HK-2 (cell line): ENCODE measurements around the gene HOXB8.
A peak's percentile ranks its signal among the peaks of the same experiment; 100 is the strongest.

ENCODE experiments used
- DNase-seq: peaks from one replicate; pipeline ENCODE4 v3.0.0-alpha.2; 2018; ENCODE audit not compliant: unreplicated experiment

The HOXB8 gene

DNA sequence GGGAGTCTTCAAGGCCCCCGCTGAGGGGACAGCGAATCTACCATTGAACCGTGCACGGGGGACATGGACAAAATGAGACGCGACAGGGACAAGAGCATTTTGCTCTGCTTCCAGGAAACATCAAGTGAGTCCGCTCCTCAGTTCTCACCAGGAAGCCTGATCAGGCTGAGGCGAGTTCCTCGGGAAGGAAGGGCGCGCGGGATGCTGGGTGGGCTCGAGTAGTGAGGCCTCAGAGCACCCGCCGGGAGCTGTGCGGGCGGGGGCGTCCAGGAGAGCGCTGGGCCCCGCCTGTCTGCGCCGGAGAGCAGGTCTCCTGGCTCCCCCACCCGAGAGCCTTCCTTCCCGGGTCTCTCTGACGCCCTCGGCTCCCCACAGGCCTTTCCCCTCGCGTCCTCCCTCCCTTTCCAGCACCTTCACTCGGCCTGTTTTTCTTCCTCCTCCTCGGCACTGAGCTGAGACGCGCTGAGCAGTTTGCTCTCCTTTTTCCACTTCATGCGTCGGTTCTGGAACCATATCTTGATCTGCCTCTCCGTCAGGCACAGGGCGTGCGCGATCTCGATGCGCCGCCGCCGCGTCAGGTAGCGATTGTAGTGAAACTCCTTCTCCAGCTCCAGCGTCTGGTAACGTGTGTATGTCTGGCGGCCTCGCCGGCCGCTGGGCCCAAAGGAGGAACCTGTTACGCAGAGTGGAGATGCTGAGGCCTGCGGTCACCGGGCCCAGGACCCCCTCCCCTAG is 18.9 kb downstream of the HOXB8 start:
- no peak for DNase-seq

DNA sequence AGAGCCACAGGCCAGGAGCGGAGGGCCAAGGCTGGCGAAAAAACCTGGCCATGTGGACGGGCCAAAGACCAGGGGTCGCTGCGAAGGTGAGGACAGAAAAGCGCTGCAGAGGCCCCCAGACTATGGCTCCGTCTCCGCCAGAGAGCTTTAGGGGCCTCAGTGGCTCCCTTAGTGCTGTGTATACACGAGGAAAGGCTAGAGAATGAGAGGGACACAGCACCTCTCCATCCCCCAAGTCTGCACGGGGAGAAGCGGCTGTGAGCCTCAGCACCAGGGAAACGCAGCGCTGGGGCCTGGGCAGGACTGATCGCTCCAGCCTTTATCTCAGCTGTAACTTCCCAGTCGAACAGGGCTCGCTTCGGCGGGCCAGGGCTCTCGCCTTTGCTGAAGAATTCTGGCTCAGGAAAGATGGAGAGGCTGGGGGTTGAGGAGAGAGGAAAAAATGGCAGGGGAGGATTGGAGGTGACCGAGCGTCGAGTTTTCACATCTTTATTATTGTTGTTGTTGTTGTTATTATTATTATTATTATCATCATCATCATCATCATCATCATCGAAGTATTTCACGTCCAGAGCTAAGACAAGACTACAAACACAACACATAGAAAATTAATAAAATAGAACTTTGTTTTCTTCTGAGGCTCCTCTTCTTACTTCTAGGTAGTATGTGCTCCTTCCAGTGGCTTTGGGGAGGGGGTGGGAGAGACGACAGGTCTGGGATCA is 19.7 kb downstream of the HOXB8 start:
- no peak for DNase-seq

- no peak for DNase-seq
Measured at GRCh38 chr17:48594538-48595277, 20.4 kb downstream of the HOXB8 start.

DNA sequence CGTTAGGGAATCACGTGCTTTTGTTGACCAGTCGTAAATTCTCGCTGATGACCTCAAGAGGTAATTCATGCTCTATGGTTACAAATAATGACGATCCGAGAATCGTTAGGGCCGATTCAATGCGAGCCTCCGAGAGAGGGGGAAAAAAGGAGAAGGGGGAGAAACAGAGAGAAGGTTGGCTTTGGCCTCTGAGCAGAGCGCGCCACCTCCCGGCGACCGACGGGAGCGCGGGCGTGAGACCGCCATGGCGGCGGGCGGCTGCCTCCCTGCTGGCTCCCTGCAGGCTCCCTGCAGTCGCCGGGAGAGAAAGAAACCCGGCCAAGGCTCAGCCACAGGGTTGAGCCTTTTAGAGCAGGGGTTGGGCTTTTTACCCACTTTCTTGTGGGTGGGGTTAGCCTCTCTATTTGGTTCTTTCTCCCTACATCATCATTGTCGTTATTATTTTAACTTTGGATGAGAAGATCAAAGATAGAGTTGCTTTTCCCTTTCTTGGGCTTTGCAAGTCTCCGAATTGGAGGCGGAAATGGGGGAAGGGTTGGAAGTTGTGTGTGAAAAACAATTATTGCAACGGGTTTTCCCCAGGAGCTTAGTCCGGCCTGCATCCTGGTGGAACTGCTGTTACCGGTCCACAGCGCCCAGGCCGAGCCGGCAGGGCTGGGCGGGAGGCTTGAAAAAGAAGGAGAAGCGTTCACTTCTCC is 21.1 kb downstream of the HOXB8 start:
- DNase-seq = peak; percentile 70

- DNase-seq = no peak
Measured at GRCh38 chr17:48593126-48593829, 21.8 kb downstream of the HOXB8 start, which contains the start of gene HOXB5. Gene HOXB5, minus strand, starts transcription at chr17:48593779. Its CDS starts 97 bp downstream, at chr17:48593682.

DNA sequence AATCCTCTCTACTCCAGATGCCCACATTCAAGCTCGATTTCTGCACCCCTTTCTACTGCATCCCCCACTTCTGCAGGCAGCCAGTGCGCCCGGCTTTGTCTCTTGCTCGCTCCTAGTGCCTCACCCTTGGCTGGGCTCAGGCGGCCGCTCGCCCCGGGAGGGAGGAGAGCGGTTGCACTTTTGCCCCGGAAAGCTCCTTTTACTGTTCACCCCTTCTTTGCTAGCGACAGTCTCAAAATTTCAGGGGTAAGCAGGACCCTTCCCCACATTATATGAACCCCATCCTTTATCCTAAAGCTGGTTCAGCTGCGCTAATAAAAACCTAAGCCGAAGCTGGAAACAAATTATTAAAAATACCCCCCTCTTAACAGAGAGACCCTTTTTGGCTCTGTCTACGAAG is 22.5 kb downstream of the HOXB8 start:
- DNase-seq = no peak

GRCh38 chr17:48592057-48592514 is 23.0 kb downstream of the HOXB8 start:
- DNase-seq = no peak

DNA sequence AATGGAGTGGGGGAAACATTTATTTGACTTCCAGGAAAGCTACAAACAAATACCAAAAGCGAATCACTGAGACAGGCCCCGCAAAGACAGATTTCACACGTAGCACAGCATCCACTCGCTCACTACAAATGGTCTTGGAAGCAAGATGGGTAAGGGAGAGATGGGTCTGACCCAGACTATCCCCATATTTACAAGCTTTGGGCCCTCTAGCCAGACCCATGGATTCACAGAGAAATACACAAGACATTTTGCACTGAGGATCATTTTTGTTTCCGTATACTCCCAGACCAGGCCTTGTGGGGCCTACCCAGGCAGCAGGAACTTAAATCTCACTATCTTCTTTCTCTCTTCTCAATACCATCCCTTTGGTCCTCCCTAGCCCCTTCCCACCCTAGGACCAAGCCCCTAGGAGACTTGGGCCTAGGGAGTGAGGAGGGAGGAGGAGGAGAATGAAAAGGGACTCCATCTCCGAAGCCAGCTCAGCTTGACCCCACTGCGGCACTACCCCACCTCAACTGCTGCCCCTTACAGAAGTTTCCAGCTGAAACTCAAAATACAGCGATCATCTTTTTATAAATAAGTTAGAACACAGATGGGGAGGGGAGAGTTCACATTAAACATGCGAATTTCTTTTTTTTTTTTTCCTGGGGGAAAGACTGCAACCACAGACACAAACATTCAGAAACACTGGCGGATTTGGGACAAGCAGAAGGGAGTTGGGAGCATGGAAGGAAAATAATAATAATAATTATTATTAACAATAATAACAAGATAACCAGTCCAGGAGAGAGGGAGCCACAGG is 23.6 kb downstream of the HOXB8 start:
- no peak for DNase-seq

- no peak for DNase-seq
Measured at GRCh38 chr17:48590607-48591161, 24.4 kb downstream of the HOXB8 start.

- no peak for DNase-seq
Measured at GRCh38 chr17:48589831-48590606, 25.1 kb downstream of the HOXB8 start, which contains the start of gene HOXB3. Gene HOXB3, minus strand, starts transcription at chr17:48590241. Its CDS starts 37,767 bp downstream, at chr17:48552474.

DNA sequence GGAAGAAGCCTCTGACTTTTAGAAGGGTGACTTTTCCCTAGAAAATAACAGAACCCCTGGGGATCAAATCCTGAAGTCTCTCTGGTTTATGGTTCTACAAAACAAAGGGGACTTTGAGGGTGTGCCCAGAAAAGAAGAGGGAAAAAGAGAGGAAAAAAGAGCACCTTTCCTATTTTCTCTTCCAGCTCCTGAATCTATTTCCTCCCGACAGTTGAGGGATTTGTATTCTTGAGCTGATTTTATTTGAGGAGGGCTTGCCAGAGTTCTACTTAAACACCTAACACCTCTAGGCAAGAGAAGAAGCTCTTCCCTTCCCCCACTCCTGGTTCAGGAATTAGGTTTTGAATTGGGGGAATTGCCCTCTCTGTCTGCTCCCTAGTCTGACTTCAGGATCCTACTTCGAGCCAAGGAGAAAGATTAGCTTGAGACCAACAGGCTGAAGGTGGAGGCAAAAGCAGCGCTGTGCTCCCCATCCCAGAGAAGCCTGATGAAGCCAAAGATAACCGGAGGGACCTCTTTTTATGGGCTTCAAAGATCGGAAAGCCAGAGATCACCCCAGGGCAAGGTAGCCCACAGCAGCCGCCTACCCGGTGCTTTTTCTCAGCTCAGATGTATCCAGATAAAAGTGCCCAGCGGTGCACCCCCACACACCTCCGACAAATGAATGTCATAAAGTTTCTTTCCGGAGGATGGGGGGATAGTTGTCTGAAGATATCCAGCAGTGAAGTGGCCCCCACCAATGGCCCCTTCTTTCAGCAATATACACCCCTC is 25.8 kb downstream of the HOXB8 start:
- DNase-seq = no peak

DNA sequence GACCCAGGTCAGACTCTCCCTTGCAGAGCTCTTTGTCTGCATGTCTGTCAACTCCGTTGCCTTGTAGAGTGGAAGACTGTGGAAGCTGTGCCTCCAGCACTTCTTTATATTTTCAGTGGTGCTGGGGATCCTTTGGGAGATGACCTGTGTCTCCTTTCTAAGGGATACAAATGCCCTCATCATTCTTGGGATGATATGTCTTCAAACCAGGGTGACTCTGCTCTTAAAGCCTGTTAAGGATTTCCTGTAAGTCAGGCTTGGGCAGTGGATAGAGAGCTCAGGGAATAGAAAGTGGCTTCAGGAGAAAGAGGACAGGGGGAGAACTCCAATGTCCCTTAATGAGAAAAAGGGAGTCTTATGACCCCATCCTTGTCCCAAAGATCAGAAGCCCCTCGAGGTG is 26.6 kb downstream of the HOXB8 start:
- no peak for DNase-seq

GRCh38 chr17:48588074-48588415 is 27.0 kb downstream of the HOXB8 start:
- no peak for DNase-seq

DNA sequence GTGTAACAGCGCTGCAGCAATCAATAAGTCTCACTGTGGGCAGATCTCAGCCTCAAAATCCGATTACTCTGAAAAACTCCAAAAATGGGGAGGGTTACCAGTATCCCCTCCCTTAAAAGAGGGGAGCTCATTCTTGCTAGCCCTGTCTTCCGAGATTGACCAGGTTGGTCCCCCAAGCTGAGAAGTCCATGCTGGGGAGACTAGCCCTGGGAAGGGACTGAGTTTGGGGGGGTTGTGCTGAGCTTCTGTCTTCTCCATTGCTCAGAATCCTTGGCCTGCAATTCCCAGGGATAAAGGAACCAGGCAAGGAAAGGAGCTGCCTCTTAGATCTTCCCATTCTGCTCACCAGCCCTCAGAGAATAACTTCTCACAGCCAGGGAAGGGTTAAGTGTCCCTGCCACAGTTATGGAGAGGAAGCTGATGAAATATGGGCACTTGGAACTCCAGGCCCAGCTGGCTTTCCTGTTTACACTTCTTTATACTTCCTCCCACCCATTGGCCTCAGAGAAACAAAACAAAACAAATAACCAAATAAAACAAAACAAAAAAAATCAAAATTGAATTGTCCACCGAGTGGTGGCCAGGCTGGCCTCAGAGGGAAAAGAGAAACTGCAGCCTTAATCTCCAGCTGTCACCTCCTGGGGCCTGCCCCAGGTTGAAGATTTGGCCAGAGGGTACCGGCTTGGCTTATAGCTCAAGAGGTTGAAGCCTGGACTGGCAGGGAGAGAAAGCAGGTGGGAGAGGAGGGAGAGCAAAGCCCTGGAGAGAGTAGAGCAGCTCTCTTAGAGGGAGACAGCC is 27.6 kb downstream of the HOXB8 start:
- DNase-seq = no peak

- DNase-seq = no peak
Measured at GRCh38 chr17:48586355-48587258, 28.5 kb downstream of the HOXB8 start.

- DNase-seq = no peak
Measured at GRCh38 chr17:48584223-48584741, 30.8 kb downstream of the HOXB8 start.
